A673 (cell line): ENCODE data around the gene TM4SF18.

Experiments used
- CTCF ChIP-seq: fragments of 300-800, 200-600 bp; sonication (generic); conservative IDR thresholded peaks from 2 replicates; pipeline ENCODE4 v1.5.1; 2017; ENCODE audit warnings: low read depth, mild to moderate bottlenecking, antibody characterized with exemption, low read length, moderate library complexity, mixed read lengths
- EZH2 ChIP-seq: fragments of 200-600 bp; sonication (generic); IDR thresholded peaks from 2 replicates; pipeline ENCODE4 v1.6.1; 2017; ENCODE audit warnings: borderline replicate concordance, low read depth, mild to moderate bottlenecking, mixed read lengths, antibody characterized with exemption, low read length; ENCODE audit not compliant: poor library complexity, severe bottlenecking

- TF ChIP-seq CTCF (no peak), EZH2 (no peak)
These were observed 6.5 kb upstream of the TM4SF18 start for GRCh38 chr3:149339931-149340309.
